Measurements from ENCODE around the gene SPINDOC. TPM values are rescaled to one million over a fixed set of nuclear protein-coding genes. Genes with fewer than 3 reads are reported as not detected.
A peak's percentile ranks its signal among the peaks of the same experiment; 100 is the strongest.

Gene SPINDOC
- total and polyA plus RNA-seq, 9 donors, result 5.4 to 22.7 (median 15.8) TPM

DNA sequence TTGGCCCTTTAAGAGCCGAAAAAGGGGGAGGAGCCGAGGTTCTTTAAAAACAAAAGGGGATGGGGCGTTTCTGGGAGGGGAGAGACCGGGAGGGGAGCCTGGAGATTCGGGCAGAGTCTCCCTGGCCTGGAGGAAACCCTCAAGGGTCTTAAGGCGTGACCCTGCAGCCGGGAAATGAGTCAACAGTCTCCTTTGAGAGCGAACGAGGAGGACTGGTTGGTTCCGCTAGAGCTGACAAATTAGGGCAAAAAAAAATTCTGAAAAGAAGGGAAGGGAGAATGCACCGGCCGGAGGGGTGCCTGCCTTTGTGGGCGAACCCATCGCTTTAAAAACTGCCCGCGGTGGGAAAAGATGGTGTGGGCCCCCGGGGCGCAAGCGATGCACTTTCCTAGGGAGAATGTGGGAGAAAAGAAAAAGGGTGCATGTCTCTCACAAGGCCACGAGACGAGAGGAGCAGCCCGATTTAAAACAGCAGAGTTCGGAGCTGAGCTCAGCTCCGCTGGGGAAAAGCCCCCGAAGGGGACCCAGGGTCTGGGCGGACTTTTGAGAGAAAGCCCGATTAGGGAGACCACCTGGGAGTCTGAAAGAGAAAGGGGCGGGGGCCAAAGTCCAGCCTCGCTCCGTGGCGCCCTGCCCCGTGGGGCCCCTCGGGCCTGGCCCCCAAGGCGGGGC, 45.6 kb upstream of the SPINDOC start:
- WGBS, 3 donors, result 0 to 1% (median 0%) methylated on average over 33 to 34 of the region's 34 CpGs
- Histone ChIP-seq H3K27ac (peak overlapping the region; percentile 80 to 89), H3K4me3 (peak overlapping the region; percentile 78), H3K4me1 (ENCODE audit: insufficient read depth) (peaks cover 19% of the 10 kb centered on the region), H3K27me3 (no peaks in the 10 kb centered on the region), H3K9me3 (no peaks in the 10 kb centered on the region), H3K36me3 (no peaks in the 10 kb centered on the region)
- TF ChIP-seq EP300 (IDR thresholded peaks at IDR 0.05), result no peak
- peak; percentile 14 for TF ChIP-seq POLR2A (IDR thresholded peaks at IDR 0.05)
- intact Hi-C loops (cut with DNase I), result loop anchor here in 3 of 4 donors (2.0 to 10.0 kb wide), 7 partner anchors 45 to 883 kb away; partner anchors contain the start of genes SPINDOC (in 2 of the 3), RTN3 (in 1 of the 3) and SLC3A2 (in 1 of the 3)
- peak; percentile 72 to 80 (median 75) for DNase-seq

GRCh38 chr11:63768237-63769041, 44.8 kb upstream of the SPINDOC start, which contains the start of gene ZFTA:
Gene ZFTA, minus strand, starts transcription at chr11:63768775. Its CDS starts 153 bp downstream, at chr11:63768622.
- Histone ChIP-seq H3K4me3 (peak within 1 kb of the TSS; percentile 78), H3K4me1 (ENCODE audit: insufficient read depth) (peaks cover 19% of the 10 kb centered on the region), H3K27me3 (no peaks in the 10 kb centered on the region), H3K27ac (peak within 1 kb of the TSS; percentile 80 to 89), H3K36me3 (no peaks in the 10 kb centered on the region), H3K9me3 (no peaks in the 10 kb centered on the region)
- peak; percentile 67 to 86 (median 80) for DNase-seq
- 0 to 2% (median 1%) methylated on average over 12 to 112 of the region's 113 CpGs for WGBS, 3 donors
- TF ChIP-seq EP300 (IDR thresholded peaks at IDR 0.05), result no peak
- TF ChIP-seq CTCF (IDR thresholded peaks at IDR 0.05), result peak in 2 of 3 donors; percentile 88 to 90
- intact Hi-C loops (cut with DNase I), result loop anchor here in 3 of 4 donors (2.0 to 10.0 kb wide), 7 partner anchors 44 to 884 kb away; partner anchors contain the start of genes SPINDOC (in 2 of the 3), RTN3 (in 1 of the 3) and SLC3A2 (in 1 of the 3)

DNA sequence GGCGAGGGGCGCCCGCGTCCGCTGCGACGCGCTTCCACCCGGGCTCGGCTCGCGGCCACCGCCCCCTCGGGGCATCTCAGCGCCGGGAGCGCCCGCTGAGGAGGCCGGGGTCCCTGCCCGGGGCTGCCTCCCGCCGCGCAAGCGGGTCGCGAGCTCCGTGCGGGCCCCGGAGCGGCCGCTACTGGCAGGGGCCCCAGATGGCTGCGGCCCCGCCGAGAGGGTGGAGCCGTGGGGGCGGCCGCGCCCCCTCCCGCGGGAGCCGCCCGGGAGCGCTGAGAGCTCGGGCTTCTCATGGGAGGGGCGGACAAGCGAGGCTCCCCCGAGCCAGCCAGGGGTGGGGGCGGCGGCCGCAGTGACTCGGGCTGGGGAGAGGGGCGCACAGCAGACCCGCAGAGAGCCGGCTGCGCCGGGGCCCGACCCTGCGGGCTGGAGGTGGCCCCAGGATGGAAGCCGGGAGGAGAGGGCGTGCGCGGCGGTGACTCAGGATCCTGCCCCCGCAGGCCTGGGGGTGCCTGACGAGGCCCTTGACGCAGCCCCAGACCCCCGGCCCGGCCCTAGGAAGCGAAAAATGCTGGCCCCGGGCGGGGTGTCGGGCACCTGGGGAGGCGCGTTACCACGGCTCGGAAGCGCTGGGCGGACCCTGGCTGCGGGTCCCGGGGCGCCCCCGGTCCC, 44.1 kb upstream of the SPINDOC start:
- Histone ChIP-seq H3K27ac (peak overlapping the region; percentile 70 to 80), H3K36me3 (no peaks in the 10 kb centered on the region), H3K4me1 (ENCODE audit: insufficient read depth) (peaks cover 19% of the 10 kb centered on the region), H3K27me3 (no peaks in the 10 kb centered on the region), H3K9me3 (no peaks in the 10 kb centered on the region), H3K4me3 (peak overlapping the region; percentile 78)
- TF ChIP-seq POLR2A (IDR thresholded peaks at IDR 0.05), result no peak
- TF ChIP-seq CTCF (IDR thresholded peaks at IDR 0.05), result no peak
- TF ChIP-seq EP300 (IDR thresholded peaks at IDR 0.05), result no peak
- intact Hi-C loops (cut with DNase I), result loop anchor here in 3 of 4 donors (2.0 to 10.0 kb wide), 7 partner anchors 43 to 884 kb away; partner anchors contain the start of genes SPINDOC (in 2 of the 3), RTN3 (in 1 of the 3) and SLC3A2 (in 1 of the 3)
- DNase-seq, result peak; percentile 38 to 69 (median 56)
- 0 to 1% (median 1%) methylated on average over 16 to 82 of the region's 82 CpGs for WGBS, 3 donors

DNA sequence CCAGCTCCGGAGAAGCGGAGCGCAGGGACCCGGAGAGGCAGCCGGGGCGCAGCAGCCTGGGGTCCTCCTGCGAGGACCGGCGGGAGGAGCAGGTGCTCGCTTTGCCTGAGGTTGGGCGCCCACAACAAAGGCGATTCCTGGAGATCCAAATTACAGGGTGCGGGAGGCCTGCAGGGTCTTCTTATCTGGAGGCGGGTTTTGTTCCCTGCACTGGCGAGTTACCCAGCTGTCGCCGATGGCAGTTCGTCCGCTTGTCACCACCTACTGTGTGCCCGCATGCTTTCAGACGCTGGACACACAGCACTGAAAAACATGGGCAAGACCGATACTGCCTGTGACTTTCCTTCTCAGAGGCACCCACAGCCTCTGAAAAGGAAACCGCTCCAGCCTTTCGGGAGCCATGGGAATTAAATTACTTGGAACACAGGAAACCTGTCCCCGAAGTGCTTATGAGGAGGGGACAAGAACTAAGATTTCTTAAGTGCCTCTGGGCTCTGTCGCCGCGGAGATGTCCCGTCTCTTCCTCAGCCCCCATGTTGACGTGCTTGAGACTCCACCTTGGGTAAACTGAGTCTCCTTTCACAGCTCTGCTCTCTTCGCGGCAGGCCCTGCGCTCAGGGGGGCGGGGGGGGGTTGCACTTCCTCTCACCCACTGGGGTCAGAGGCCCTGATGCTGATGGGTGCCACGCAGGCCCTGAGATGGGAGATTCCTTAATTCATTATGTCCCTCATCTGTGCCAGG, 43.4 kb upstream of the SPINDOC start:
- DNase-seq, result peak in 4 of 5 donors; percentile 24 to 41 (median 35)
- peak overlapping the region in 1 of 2 donors; percentile 80 for H3K27ac ChIP-seq
- H3K4me1 ChIP-seq (ENCODE audit: insufficient read depth), result peaks cover 15% of the 10 kb centered on the region
- H3K4me3 ChIP-seq, result peak overlapping the region; percentile 78
- no peak for TF ChIP-seq POLR2A (IDR thresholded peaks at IDR 0.05)
- no peak for TF ChIP-seq CTCF (IDR thresholded peaks at IDR 0.05)
- TF ChIP-seq EP300 (IDR thresholded peaks at IDR 0.05), result no peak
- intact Hi-C loops (cut with DNase I), result loop anchor here in 3 of 4 donors (2.0 to 10.0 kb wide), 7 partner anchors 42 to 885 kb away; partner anchors contain the start of genes SPINDOC (in 2 of the 3), RTN3 (in 1 of the 3) and SLC3A2 (in 1 of the 3)
- H3K36me3 ChIP-seq, result no peaks in the 10 kb centered on the region
- WGBS, 3 donors, result 22 to 25% (median 23%) methylated on average over 31 to 35 of the region's 35 CpGs
- H3K27me3 ChIP-seq, result no peaks in the 10 kb centered on the region
- no peaks in the 10 kb centered on the region for H3K9me3 ChIP-seq
